HEK293T (cell line): ENCODE results near the gene ANK3.

Source experiments
- CTBP1 ChIP-seq: fragments of 450-650 bp; IDR thresholded peaks from 2 replicates; pipeline ENCODE4 v1.6.1; 2016; ENCODE audit warnings: borderline replicate concordance
- ELF4 ChIP-seq: fragments of 450-650 bp; IDR thresholded peaks from 2 replicates; pipeline ENCODE4 v1.6.1; 2017; ENCODE audit warnings: antibody characterized with exemption
- FOXA1 ChIP-seq: fragments of 450-650 bp; IDR thresholded peaks from 2 replicates; pipeline ENCODE4 v1.6.1; 2016; ENCODE audit warnings: mild to moderate bottlenecking
- FOXM1 ChIP-seq: fragments of 450-650 bp; IDR thresholded peaks from 2 replicates; pipeline ENCODE4 v1.6.1; 2017; ENCODE audit warnings: mild to moderate bottlenecking, borderline replicate concordance
- LEF1 ChIP-seq: fragments of 450-650 bp; IDR thresholded peaks from 2 replicates; pipeline ENCODE4 v1.6.1; 2017; ENCODE audit warnings: mild to moderate bottlenecking, borderline replicate concordance
- NFRKB ChIP-seq: fragments of 450-650 bp; IDR thresholded peaks from 2 replicates; pipeline ENCODE4 v1.6.1; 2016; ENCODE audit warnings: mild to moderate bottlenecking, moderate library complexity
- PKNOX1 ChIP-seq: fragments of 450-650 bp; IDR thresholded peaks from 2 replicates; pipeline ENCODE4 v1.6.1; 2016
- SUZ12 ChIP-seq: fragments of 450-650 bp; IDR thresholded peaks from 2 replicates; pipeline ENCODE4 v1.6.1; 2016; ENCODE audit warnings: mild to moderate bottlenecking
- TARDBP ChIP-seq: fragments of 450-650 bp; IDR thresholded peaks from 2 replicates; pipeline ENCODE4 v1.6.1; 2016

GRCh38 chr10:60316029-60316428 lies 73.6 kb downstream of the ANK3 start:
- TF ChIP-seq SUZ12 (no peak), ELF4 (no peak), LEF1 (no peak), NFRKB (no peak), FOXA1 (no peak), FOXM1 (no peak), CTBP1 (no peak), PKNOX1 (no peak), TARDBP (no peak)
